C4-2B (cell line): ENCODE results near the gene TRNT1.

ENCODE experiments used
- ZFX ChIP-seq: fragments of 450-650 bp; IDR thresholded peaks from 2 replicates; pipeline ENCODE4 v1.6.1; 2017
- TF ChIP-seq, protein P1 (sequence below): fragments of 450-650 bp; conservative IDR thresholded peaks from 2 replicates; pipeline ENCODE4 v1.5.1; 2017; ENCODE audit warnings: mild to moderate bottlenecking

DNA sequence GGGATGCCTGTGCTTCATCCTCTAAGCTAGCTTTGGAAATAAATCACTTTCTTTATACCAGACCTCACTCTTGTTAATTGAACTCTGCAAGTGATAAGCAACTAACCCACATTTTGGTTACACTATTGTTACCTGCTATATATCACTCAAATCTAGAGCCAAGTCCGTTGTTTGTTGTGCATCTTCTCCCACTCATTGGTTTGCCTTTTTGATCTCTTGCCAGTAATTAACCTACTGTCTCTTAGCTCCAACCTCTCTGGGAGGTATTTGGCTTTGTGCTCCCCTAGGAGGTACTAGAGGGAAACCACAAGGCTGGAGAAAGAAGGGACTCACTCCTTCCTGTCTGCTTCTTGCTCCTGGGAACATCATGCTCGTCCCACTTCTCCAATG, 65.5 kb downstream of the TRNT1 start:
- TF ChIP-seq, protein P1, sequence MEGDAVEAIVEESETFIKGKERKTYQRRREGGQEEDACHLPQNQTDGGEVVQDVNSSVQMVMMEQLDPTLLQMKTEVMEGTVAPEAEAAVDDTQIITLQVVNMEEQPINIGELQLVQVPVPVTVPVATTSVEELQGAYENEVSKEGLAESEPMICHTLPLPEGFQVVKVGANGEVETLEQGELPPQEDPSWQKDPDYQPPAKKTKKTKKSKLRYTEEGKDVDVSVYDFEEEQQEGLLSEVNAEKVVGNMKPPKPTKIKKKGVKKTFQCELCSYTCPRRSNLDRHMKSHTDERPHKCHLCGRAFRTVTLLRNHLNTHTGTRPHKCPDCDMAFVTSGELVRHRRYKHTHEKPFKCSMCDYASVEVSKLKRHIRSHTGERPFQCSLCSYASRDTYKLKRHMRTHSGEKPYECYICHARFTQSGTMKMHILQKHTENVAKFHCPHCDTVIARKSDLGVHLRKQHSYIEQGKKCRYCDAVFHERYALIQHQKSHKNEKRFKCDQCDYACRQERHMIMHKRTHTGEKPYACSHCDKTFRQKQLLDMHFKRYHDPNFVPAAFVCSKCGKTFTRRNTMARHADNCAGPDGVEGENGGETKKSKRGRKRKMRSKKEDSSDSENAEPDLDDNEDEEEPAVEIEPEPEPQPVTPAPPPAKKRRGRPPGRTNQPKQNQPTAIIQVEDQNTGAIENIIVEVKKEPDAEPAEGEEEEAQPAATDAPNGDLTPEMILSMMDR: no peak
- TF ChIP-seq ZFX: no peak
